ENCODE measurements around the gene C20orf204.

C20orf204 gene

GRCh38 chr20:64056889-64057627 is 21.1 kb downstream of the C20orf204 start:
- DNase-seq: no peak

DNA sequence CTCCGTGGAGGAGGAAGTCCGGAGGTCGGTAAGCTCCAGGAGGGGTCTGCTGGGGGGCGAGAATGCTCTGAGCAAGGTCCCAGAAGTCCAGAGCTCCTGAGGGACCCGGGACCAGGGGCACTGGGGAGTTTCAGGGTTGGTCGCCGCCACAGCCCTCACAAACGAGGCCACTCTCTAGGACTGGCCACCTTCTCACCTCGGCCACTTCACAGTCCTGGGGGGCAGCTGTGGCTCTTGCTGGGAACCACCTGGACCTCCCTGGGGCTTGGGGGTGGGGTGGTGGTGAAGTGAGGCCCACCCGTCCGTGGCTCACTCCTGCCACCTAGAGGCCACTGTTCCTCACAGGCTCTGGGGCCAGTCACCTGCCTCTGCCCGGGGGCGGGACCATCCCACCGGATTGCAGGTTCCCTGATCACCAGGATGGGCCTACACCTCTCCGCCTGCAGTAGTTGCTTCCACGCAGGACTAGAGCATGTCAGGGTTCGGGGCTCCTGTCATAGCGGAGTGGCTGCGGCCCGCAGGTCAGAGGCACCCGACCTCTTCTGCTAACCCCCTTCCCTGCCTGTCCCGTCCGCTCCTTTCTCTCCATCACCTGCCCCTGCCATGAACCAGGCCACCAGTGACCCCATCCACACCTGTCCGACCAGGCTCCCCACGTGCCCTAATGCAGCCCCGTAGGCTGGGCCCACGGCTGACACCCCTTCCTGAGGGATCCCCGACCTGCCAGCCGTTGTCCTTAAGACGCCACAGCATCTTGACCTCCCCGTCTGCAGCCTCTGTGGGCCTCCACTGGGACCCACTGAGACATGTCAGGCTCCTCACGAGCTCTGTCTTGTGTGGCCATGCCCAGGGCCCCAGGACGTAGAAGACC is 21.9 kb downstream of the C20orf204 start:
- peak; percentile 50 for DNase-seq

DNA sequence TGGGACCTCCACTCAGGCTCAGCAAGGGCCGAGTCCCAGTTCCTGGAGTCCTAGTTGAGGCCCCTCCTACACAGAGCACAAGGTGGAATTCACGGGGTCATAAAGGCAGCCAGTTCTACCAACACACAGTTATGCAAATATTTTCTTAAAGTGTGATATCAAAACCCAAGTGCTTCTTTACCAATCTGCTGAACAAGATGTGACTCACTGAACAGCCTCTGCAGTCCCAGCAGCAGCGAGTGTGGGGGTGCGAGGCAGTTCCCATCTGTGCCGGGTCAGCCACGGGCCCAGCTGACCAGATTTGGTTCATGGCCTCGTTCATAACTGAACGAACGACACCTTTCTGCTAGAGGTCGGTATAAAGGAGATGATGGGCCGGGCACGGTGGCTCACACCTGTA is 22.6 kb downstream of the C20orf204 start:
- DNase-seq: no peak

DNA sequence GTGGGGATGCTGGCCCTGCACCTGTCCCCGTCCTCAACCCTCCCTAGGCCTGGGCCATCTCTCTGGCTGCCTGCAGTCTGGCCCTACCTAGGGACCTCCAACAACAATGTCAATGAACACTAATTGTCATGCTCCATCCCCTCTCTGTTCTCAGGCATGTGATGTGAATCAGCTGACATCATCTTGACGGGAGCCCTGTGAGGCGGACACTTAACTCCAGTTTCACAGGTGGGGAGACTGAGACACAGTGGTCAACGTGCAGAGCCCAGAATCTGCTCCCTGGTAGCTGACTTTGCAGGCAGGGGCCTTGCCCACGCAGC is 26.3 kb downstream of the C20orf204 start:
- no peak for DNase-seq

DNA sequence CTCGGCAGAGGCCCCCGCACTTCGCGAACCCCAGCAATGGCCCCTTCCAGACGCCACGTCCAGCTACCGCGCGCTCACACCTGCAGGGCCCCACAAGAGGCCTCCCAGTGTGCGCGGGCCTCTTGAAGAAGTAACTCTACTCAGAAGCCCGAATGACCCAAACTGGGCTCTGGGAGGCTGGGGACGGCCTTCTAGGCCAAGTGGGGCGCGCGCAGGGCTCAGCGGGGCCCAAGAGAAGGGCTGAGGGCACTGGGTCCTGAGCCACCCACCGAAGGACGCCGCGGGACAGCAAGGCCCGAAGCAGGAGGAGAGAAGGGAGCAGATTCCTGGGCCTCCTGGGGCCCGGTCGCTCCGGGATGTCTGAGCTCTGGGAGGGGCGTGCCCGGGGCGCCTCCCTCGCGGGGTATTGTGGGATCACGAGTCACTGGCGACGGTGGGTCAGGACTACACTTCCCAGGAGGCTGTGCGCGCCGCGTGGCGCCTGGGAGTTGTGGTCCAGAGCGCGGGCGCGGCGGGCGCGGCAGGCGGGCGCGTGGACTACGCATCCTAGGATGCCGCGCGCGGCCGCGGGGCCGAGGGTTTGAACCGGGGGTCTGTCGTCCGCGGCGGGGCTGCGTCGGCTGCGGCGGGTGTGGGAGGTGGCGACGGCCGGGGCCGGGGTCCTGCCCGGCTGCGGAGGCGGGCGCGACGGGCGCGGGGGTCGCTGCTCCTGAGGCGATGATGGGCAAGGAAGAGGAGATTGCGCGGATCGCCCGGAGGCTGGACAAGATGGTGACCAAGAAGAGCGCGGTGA is 26.8 kb downstream of the C20orf204 start, which contains the start of gene TCEA2:
TSS of gene TCEA2 (plus strand) at position 603 of the 793 bp plus-strand sequence. CDS start at position 718, 115 bp downstream.
- peak; percentile 93 for DNase-seq

- DNase-seq: no peak
Observed at GRCh38 chr20:64063389-64064144, 27.6 kb downstream of the C20orf204 start.

- DNase-seq: no peak
Observed at GRCh38 chr20:64064145-64064698, 28.2 kb downstream of the C20orf204 start.

DNA sequence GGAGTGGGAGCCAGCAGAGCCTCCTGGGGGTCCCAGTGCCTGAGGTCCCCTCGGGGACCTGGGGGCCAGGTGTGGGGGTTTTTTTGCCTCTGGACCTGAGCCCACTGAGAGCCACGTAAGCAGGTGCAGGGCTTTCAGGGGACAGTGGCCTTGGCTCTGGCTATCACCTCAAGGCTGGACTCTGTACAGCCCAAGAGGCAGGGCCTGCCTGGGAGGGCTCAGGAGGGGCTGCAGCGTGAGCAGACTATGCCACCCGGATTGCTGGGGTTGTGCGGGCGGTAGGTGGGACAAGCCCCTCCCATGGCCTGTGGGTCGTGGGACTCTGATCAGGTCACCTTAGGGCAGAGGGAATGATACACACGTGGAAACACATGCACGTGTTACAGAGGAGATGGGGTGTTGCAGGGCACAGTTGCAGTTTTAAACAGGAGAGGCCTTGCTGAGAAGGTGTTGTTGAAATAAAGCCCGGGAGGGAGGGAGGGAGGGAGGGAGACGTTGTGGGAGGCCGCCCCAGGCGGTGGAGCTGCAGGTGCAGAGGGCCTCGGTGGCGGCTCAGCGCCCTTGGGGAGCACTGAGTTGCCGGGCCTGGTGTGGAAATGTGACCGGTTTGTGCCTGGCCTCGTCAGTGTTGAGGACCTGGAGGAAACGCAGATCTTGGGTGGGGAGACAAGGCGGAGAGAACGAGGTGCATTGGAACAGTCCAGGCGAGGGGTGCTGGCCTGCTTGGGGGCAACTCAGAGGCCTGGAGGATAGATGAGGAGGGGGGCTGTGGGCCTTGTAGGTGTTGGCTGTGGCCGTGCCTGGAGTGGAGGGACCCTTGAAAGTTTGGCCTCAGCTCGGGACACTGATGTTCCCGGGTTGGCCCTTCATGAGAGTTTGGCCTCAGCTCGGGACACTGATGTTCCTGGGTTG is 29.3 kb downstream of the C20orf204 start:
- no peak for DNase-seq

GRCh38 chr20:64065974-64066343 is 30.0 kb downstream of the C20orf204 start:
- no peak for DNase-seq

GRCh38 chr20:64067005-64067632 is 31.1 kb downstream of the C20orf204 start:
- DNase-seq: no peak

DNA sequence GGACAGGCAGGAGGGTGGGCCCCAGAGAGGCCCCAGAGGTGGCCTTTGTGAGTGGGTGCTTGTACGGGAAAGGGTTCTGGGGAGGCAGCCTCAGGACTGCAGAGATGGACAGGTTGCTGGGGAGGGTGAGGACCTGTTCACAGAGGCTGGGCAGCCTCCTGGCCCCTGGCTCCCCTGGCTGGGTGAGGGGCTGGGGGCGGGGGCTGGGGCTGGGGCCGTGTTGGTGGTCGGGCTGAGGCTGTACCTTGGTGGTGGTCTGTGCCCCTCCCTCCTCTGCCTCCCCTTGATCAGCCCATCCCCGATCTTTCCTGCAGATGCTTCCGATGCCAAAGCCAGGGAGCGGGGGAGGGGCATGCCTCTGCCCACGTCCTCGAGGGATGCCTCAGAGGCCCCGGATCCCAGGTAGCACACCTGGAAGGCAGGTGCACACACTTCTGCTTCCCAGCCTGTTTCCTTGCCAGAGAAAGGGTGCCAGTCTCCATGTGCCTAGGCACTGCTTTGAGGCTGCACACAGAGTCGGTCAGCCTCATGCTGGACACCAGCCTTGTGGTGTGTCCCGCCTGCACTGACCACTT is 31.8 kb downstream of the C20orf204 start:
- no peak for DNase-seq

DNA sequence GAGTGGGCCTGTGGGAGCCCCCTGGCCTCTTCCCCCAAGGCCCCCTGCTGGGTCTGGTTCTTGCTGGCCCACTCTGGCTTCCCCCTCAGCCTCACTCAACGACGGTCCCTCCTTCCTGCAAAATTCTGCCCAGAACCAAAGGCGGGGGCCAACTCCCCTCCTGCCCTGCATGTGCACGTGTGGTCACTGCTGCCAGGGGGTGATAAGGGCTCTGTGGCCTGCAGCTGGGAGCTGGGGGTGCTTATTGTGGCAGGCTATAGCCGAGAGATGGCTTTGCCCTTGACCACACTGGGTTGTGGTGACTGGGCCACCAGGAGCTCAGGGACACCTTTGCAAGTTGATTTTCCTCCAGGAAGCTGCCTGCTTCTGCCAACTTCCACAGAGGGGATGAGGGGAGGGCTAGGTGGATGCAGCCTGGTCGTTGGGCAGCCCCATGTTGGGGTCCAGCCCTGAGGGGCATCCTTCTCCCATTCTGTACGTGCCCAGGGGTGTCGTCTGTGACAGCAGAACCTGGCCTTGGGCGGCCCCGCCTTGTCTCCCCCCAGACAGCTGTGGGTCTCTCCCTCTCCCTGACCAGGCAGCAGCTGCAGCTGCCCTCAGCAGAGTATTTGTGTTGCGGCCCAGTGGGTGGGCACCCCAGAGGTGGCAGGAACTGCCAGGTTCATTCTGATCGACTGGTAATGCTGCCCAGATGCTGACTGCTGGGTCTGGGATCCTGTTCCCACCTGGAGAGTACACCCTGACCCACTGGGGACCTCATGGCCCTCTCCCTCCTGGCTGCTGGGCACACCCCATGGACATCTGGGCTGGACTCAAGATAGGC is 32.6 kb downstream of the C20orf204 start:
- no peak for DNase-seq

DNA sequence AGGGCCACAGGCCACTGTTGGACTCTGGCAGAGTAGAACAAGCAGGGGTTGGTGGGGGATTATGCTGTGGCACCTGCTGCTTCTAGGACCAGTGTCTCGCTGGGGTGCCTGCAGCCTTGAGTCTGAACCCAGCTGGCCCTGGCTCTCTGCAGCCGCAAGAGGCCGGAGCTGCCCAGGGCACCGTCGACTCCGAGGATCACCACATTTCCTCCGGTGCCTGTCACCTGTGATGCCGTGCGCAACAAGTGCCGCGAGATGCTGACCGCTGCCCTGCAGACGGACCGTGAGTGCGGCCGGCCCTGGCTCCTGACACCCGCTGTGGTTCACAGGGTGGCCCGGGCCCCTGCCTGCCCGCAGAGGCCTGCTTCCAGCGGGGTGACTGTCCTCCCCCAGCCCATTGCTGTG is 33.2 kb downstream of the C20orf204 start:
- DNase-seq: no peak

DNA sequence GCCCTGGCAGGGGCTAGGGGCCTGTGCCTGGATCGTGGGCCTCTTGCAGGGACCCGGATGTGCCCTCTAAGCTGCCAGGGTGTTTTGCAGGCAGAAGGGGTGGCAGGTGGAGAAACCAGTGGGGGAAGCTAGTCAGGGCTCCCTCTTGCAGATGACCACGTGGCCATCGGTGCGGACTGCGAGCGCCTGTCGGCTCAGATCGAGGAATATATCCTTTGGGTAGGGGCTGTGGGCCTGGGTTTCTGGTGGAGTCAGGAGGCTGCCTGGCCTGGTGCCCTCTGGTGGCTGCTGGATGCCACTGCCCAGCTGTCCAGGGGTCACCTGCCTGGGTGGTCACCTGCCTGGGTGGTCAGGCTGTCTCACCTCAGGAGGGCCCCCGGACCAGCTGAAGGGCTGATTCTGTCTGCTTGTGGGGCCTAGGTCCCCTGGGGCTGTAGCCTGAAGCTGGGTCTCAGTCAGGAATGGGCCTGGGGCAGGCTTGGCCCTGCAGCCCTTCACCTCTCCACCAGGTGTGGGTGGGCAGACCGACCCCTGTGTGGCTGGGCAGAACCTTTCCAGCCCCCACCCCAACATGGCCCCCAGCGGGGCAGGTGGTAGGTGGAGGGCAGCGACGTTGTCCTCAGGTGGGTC is 33.7 kb downstream of the C20orf204 start:
- DNase-seq: no peak

GRCh38 chr20:64070244-64070993 is 34.4 kb downstream of the C20orf204 start:
- no peak for DNase-seq

DNA sequence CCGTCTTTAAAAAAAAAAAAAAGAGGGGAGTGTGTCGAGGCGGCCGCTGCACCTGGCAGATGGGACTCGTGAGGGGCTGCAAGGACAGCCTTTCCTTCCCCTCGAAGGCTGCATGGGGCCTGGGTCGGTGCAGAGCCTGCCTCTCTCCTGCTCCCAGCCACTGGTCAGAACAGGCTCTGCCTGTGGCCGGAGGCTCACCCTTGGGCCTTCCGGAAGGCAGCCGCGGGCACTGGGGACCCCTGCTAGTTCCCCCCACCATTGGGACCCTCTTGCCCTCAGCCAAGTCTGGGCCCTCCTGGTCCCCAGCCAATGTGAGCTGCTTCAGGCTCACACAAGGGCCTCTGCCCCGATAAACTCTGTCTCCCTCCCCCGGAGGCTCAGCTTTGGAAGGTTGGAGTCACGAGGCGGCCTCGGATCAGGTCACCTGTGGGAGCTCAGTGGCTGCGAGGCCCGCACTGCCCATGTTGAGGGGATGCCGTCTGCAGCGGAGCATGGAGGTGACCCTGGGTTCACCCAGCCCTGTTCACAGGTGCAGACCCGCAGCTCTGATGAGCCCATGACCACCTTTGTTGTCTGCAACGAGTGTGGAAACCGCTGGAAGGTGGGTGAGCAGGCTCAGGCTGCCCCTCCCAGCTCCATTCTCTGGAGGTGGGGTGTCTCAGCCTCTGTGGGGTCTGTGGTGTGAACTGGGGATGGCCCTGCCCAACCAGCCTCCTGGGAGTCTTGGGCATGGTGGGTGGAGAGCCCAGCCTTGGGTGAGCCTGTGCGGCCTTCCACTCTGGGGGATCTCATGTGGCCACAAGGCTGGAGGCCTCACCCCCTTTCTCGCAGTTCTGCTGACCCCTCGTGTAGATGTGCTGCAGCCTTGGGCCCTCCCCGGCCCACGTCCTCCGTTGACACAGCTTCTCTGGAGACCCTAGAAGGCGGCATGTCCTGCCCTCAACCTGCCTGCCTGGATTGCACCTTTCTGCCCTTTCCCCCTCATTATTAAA is 35.7 kb downstream of the C20orf204 start:
- DNase-seq: no peak
